H9 (cell line): Measurements from ENCODE around the gene LIF. TPM values are rescaled to one million over a fixed set of nuclear protein-coding genes. Genes with fewer than 3 reads are reported as not detected.

Experiments used
- DNase-seq: peaks from one replicate; pipeline ENCODE4 v3.0.0-alpha.2; 2017
- H2AFZ ChIP-seq: one replicate; pipeline ENCODE4 v1.6.1; 2013; ENCODE audit warnings: mild to moderate bottlenecking, low read length, control low read depth, moderate library complexity
- H2AK5ac ChIP-seq: 2 replicates; pipeline ENCODE4 v1.6.1; 2013; ENCODE audit warnings: low read length, control low read depth, mixed read lengths; ENCODE audit not compliant: insufficient read length
- H2BK120ac ChIP-seq: one replicate; pipeline ENCODE4 v1.6.1; 2013; ENCODE audit warnings: low read depth, mild to moderate bottlenecking, low read length, control low read depth, inconsistent platforms; ENCODE audit not compliant: poor library complexity, severe bottlenecking
- H2BK12ac ChIP-seq: 2 replicates; pipeline ENCODE4 v1.6.1; 2013; ENCODE audit warnings: low read length, control low read depth, mixed read lengths, low read depth; ENCODE audit not compliant: insufficient read length
- H2BK15ac ChIP-seq: 2 replicates; pipeline ENCODE4 v1.6.1; 2013; ENCODE audit warnings: low read depth, low read length, control low read depth
- H2BK20ac ChIP-seq: one replicate; pipeline ENCODE4 v1.6.1; 2013; ENCODE audit warnings: low read depth, mild to moderate bottlenecking, low read length, control low read depth, inconsistent platforms; ENCODE audit not compliant: poor library complexity, severe bottlenecking
- H2BK5ac ChIP-seq: 2 replicates; pipeline ENCODE4 v1.6.1; 2013; ENCODE audit warnings: low read length, control low read depth, mixed read lengths; ENCODE audit not compliant: insufficient read length
- H3K14ac ChIP-seq: 2 replicates; pipeline ENCODE4 v1.6.1; 2013; ENCODE audit warnings: low read length, control low read depth; ENCODE audit not compliant: insufficient read depth
- H3K18ac ChIP-seq: 2 replicates; pipeline ENCODE4 v1.6.1; 2013; ENCODE audit warnings: low read depth, mild to moderate bottlenecking, mixed read lengths, low read length, control low read depth; ENCODE audit not compliant: insufficient read length
- H3K23ac ChIP-seq: 2 replicates; pipeline ENCODE4 v1.6.1; 2013; ENCODE audit warnings: low read length, control low read depth, mixed read lengths, low read depth; ENCODE audit not compliant: insufficient read length
- H3K23me2 ChIP-seq: 2 replicates; pipeline ENCODE4 v1.6.1; 2013; ENCODE audit warnings: low read depth, mild to moderate bottlenecking, mixed read lengths, low read length, control low read depth; ENCODE audit not compliant: insufficient read length, poor library complexity, severe bottlenecking
- H3K27ac ChIP-seq: 2 replicates; pipeline ENCODE4 v1.5.1; 2013; ENCODE audit warnings: low read length, control low read depth, mixed read lengths, low read depth; ENCODE audit not compliant: insufficient read length
- H3K27me3 ChIP-seq: 2 replicates; pipeline ENCODE4 v1.6.1; 2013; ENCODE audit warnings: low read length, control low read depth, inconsistent platforms; ENCODE audit not compliant: insufficient read depth
- H3K4ac ChIP-seq: 2 replicates; pipeline ENCODE4 v1.6.1; 2013; ENCODE audit warnings: low read depth, mild to moderate bottlenecking, control low read depth, inconsistent platforms, low read length, moderate library complexity
- H3K4me1 ChIP-seq: 2 replicates; pipeline ENCODE4 v1.6.1; 2013; ENCODE audit warnings: low read length, control low read depth, inconsistent platforms; ENCODE audit not compliant: insufficient read depth
- H3K4me2 ChIP-seq: 2 replicates; pipeline ENCODE4 v1.6.1; 2013; ENCODE audit warnings: low read length, control low read depth, mixed read lengths; ENCODE audit not compliant: insufficient read length, insufficient read depth
- H3K56ac ChIP-seq: 2 replicates; pipeline ENCODE4 v1.6.1; 2013; ENCODE audit warnings: low read depth, mild to moderate bottlenecking, mixed read lengths, low read length, control low read depth; ENCODE audit not compliant: insufficient read length
- H3K79me1 ChIP-seq: 2 replicates; pipeline ENCODE4 v1.6.1; 2013; ENCODE audit warnings: low read depth, mild to moderate bottlenecking, moderate library complexity, low read length, control low read depth, inconsistent platforms; ENCODE audit not compliant: insufficient read depth, poor library complexity, severe bottlenecking
- H3K79me2 ChIP-seq: 2 replicates; pipeline ENCODE4 v1.6.1; 2013; ENCODE audit warnings: low read length, control low read depth, inconsistent platforms; ENCODE audit not compliant: insufficient read depth
- H3K9ac ChIP-seq: 2 replicates; pipeline ENCODE4 v1.6.1; 2013; ENCODE audit warnings: low read length, control low read depth, mixed read lengths; ENCODE audit not compliant: insufficient read length; ENCODE audit errors: extremely low read depth
- H3K9me3 ChIP-seq: one replicate; pipeline ENCODE4 v1.6.1; 2013; ENCODE audit warnings: low read depth, low read length, inconsistent platforms; ENCODE audit not compliant: control insufficient read depth
- H3T11ph ChIP-seq: one replicate; pipeline ENCODE4 v1.6.1; 2013; ENCODE audit warnings: mild to moderate bottlenecking, low read length, control low read depth, inconsistent platforms
- H4K20me1 ChIP-seq: one replicate; pipeline ENCODE4 v1.6.1; 2013; ENCODE audit not compliant: control insufficient read depth, insufficient read length, insufficient read depth
- H4K5ac ChIP-seq: 2 replicates; pipeline ENCODE4 v1.6.1; 2013; ENCODE audit warnings: low read depth, mild to moderate bottlenecking, mixed read lengths, low read length, control low read depth; ENCODE audit not compliant: insufficient read length
- H4K8ac ChIP-seq: replicated peaks from 2 replicates; pipeline ENCODE4 v1.6.1; 2013; ENCODE audit warnings: low read length, control low read depth, mixed read lengths, low read depth; ENCODE audit not compliant: insufficient read length
- H4K91ac ChIP-seq: 2 replicates; pipeline ENCODE4 v1.6.1; 2013; ENCODE audit warnings: low read depth, mild to moderate bottlenecking, moderate library complexity, mixed read lengths, low read length, control low read depth; ENCODE audit not compliant: insufficient read length
- H3K27ac Mint-ChIP-seq, 3 experiments: 2 replicates in 2 of 3; 3 replicates in 1 of 3; pipeline ENCODE4 v1.8.0; 2020 to 2021; ENCODE audit warnings: mixed read lengths in 3 of 3, mild to moderate bottlenecking in 1 of 3, moderate library complexity in 1 of 3
- H3K27me3 Mint-ChIP-seq: 2 replicates; pipeline ENCODE4 v1.8.0; 2021; ENCODE audit warnings: low read depth, mild to moderate bottlenecking, moderate library complexity, mixed read lengths
- H3K36me3 Mint-ChIP-seq, 3 experiments: 2 replicates in 2 of 3; 3 replicates in 1 of 3; pipeline ENCODE4 v1.8.0; 2020 to 2021; ENCODE audit warnings: low read depth in 3 of 3, mixed read lengths in 3 of 3; ENCODE audit not compliant: insufficient read depth in 1 of 3
- H3K4me1 Mint-ChIP-seq, 2 experiments: 2 replicates each; pipeline ENCODE4 v1.8.0; 2020; ENCODE audit warnings: mixed read lengths in 2 of 2
- H3K4me3 Mint-ChIP-seq, 2 experiments: 2 replicates in 1 of 2; 3 replicates in 1 of 2; pipeline ENCODE4 v1.8.0; 2020 to 2021; ENCODE audit warnings: mild to moderate bottlenecking in 2 of 2, mixed read lengths in 2 of 2, moderate library complexity in 1 of 2
- H3K9me3 Mint-ChIP-seq, 2 experiments: 2 replicates in 1 of 2; 3 replicates in 1 of 2; pipeline ENCODE4 v1.8.0; 2020; ENCODE audit warnings: mild to moderate bottlenecking in 2 of 2, mixed read lengths in 2 of 2, moderate library complexity in 1 of 2
- CTCF ChIP-seq: fragments of 200-600 bp; sonication (generic); conservative IDR thresholded peaks from 3 replicates; pipeline ENCODE4 v1.8.0; 2021; ENCODE audit warnings: antibody characterized with exemption, mild to moderate bottlenecking
- WGBS: extraction: QIAGEN DNeasy Blood & Tissue Kit; methylation state at CpG from one replicate; pipeline ENCODE4 v1.1.7; 2013; ENCODE audit warnings: missing lambda C conversion rate, low lambda C conversion rate, mixed read lengths; ENCODE audit not compliant: insufficient read length; ENCODE audit errors: extremely low coverage; 5-methylcytosine and 5-hydroxymethylcytosine counted together
- total RNA-seq: library from RNA; stranded (reverse); gene quantifications from 2 replicates; pipeline ENCODE4 v1.2.1, GENCODE V29; 2021

LIF gene
- total RNA-seq, 1 experiment from 2014 or later, result 6.1 TPM

DNA sequence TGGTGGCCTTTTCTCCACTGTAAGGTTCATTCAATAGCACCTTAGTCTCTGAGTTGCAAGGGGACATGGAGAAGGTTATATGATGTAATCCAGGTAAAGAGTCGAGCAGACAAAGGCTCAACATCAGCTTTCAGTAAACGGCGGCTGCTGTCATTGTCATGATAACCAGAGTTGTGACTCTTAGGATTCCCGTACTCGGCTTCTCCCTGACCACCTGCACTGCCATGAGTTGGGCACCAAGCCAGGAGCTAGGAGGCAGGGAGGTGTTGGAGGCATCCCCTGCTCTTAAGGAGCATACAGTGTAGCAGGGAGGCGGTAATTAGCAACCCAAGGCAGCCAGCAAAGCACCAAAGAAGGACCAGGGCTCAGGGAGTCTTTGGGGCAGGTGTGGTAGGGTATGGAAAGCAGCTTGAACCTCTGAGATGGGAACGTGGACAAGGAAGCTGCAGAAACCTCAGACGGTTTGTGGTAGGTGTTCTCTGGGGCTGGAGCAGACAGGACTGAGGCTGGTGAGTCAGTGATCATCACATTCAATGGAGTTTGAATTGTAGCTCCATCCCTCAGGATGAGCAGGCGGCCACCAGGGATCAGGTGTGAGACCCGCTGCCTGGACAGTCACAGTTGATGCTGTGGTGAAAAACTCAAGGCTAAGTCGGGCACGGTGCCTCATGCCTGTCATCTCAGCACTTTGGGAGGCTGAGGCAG is 31.7 kb downstream of the LIF start:
- Histone ChIP-seq H3T11ph (no peak overlapping the region), H2BK12ac (no peak overlapping the region), H4K8ac (no peak overlapping the region), H3K27ac (no peak overlapping the region), H2AFZ (no peak overlapping the region), H4K20me1 (no peaks in the 10 kb centered on the region), H2BK120ac (no peak overlapping the region), H3K79me1 (no peaks in the 10 kb centered on the region), H3K27me3 (no peaks in the 10 kb centered on the region), H3K18ac (peak overlapping the region; percentile 45), H4K91ac (no peak overlapping the region), H3K4me1 (peaks cover 6% of the 10 kb centered on the region; the same call in 1 of the 2 replicates), H3K9ac (no peak overlapping the region), H2BK20ac (no peak overlapping the region), H3K56ac (no peak overlapping the region), H4K5ac (peak overlapping the region; percentile 8), H3K23ac (no peak overlapping the region), H3K4ac (no peak overlapping the region), H2BK15ac (no peak overlapping the region), H3K23me2 (no peaks in the 10 kb centered on the region), H3K14ac (peak overlapping the region; percentile 88; the same call in 1 of the 2 replicates), H3K4me2 (no peak overlapping the region), H3K79me2 (no peaks in the 10 kb centered on the region), H2AK5ac (no peak overlapping the region), H3K9me3 (no peaks in the 10 kb centered on the region), H2BK5ac (no peak overlapping the region)
- WGBS, result no CpG with 5 or more reads among the region's 12 CpGs
- peak; percentile 56 for DNase-seq
- peaks cover 6% of the 10 kb centered on the region; the same call in 1 of the 2 replicates for H3K27me3 Mint-ChIP-seq
- peak overlapping the region; percentile 49 to 87 (median 86); a peak in 5 of 7 replicates for H3K27ac Mint-ChIP-seq
- TF ChIP-seq CTCF, result no peak
- H3K9me3 Mint-ChIP-seq, result no peaks in the 10 kb centered on the region
- H3K36me3 Mint-ChIP-seq, result no peaks in the 10 kb centered on the region
- no peak overlapping the region; a peak in 1 of 5 replicates for H3K4me3 Mint-ChIP-seq
- H3K4me1 Mint-ChIP-seq, result peaks cover 21 to 26% of the 10 kb centered on the region in 2 experiments
